Measurements from ENCODE around the gene CHRNA7. TPM values are rescaled to one million over a fixed set of nuclear protein-coding genes. Genes with fewer than 3 reads are reported as not detected.

Gene CHRNA7
- total and polyA plus RNA-seq, 9 of the 15 experiments (the other 6 are each of a cell fraction or from before 2014, with no cell fraction given): 0.04 TPM; not detected in 8

DNA sequence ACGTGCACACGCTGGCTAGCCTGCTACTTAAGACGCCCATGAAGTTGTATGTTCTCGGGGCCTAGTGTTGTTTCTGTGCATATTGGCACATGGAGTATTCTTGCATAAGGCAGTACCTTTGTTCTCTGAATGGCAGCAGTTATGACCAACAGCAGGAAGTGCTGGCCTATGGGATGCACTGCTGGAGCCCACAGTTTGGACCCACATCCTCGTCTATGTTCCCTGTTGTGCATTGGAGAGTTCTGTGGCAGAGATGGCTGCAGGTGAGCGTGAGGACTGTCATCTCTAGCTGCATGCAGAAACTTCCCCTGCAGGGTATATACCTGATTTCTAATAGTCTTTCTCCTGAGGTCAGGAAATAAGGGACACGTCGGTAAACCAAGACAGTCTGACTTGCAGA is 81.8 kb downstream of the CHRNA7 start:
- DNase-seq (ENCODE audit: extremely low read depth in 1 of 4, low spot score in 3 of 4) (no peak), FAIRE-seq (no peak), ATAC-seq (no peak)
- peaks cover 0 to 16% of the 10 kb centered on the region in 2 experiments; a peak in 2 of 5 replicates for H3K27me3 ChIP-seq (ENCODE audit: control insufficient read depth in 2 of 2, insufficient read depth in 2 of 2, low read length in 2 of 2)
- intact Hi-C loops (cut with micrococcal nuclease): no loop called here
- H2AFZ ChIP-seq (ENCODE audit: low read depth, low read length): no peak overlapping the region
- POLR2A ChIA-PET: no interaction called here
- CTCF ChIA-PET (ENCODE audit: low intra/inter-chr PET ratio): no interaction called here
- H3K4me2 ChIP-seq (ENCODE audit: insufficient read depth, low read length): no peak overlapping the region
- H3K9me3 ChIP-seq (replicated peaks; ENCODE audit: control insufficient read depth, insufficient read depth, low read depth, low read length): no peaks in the 10 kb centered on the region
- in situ Hi-C loops (cut with MboI): no loop called here
- no peaks in the 10 kb centered on the region for H4K20me1 ChIP-seq (replicated peaks; ENCODE audit: control insufficient read depth, insufficient read depth, low read length)
- H3K9me1 ChIP-seq (ENCODE audit: control insufficient read depth, insufficient read depth, low read length): no peaks in the 10 kb centered on the region
- H3K79me2 ChIP-seq (ENCODE audit: control insufficient read depth, insufficient read depth, low read length): no peaks in the 10 kb centered on the region
- H3K4me1 ChIP-seq (replicated peaks in 1 of 2; ENCODE audit: control insufficient read depth in 2 of 2, insufficient read depth in 2 of 2, low read length in 2 of 2): no peaks in the 10 kb centered on the region
- no peaks in the 10 kb centered on the region for H3K36me3 ChIP-seq (ENCODE audit: control insufficient read depth, insufficient read depth, low read length)
- H3K27ac ChIP-seq (ENCODE audit: extremely low read depth, low read depth, low read length): no peak overlapping the region
- H3K4me3 ChIP-seq: no peak overlapping the region
- WGBS (ENCODE audit: insufficient coverage, low coverage, missing lambda C conversion rate): 0% methylated on average over 8 of the region's 8 CpGs
- H3K9ac ChIP-seq (ENCODE audit: insufficient read depth in 1 of 2, low read depth in 2 of 2, low read length in 2 of 2): no peak overlapping the region
- no TSS peak for BruUV-seq (replicated peaks)
- no peak for TF ChIP-seq ZNF696 (CRISPR knock-in tag; conservative IDR thresholded peaks at IDR 0.05)
- no peak for TF ChIP-seq NFYB (IDR thresholded peaks at IDR 0.05; ENCODE audit: extremely low read depth, insufficient read length)
- TF ChIP-seq KLF1 (tag; IDR thresholded peaks at IDR 0.05): no peak
- TF ChIP-seq DNMT1 (IDR thresholded peaks at IDR 0.05): no peak
- no peak for TF ChIP-seq ZNF75A (CRISPR knock-in tag; IDR thresholded peaks at IDR 0.05)

DNA sequence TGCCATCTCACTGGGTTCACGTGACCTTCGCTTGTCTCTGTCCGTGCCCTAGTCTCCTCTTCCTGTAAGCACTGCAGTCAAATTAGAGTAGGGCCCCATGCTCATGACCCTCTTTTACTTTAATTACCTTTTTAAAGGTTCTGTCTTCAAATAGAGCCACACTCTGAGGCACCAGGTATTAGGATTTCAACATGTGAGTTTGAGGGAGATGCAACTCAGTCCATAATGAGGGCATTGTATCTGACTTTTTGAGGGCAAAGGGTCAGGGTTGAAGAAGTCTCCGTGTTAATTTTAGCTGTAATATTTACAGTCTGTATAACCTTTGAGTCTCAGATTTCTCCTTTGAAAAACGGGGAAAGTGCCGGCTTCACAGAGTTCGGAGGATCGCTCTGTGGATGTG is 82.9 kb downstream of the CHRNA7 start:
- DNase-seq (ENCODE audit: extremely low read depth in 1 of 4, low spot score in 3 of 4) (no peak), FAIRE-seq (no peak), ATAC-seq (no peak)
- Histone ChIP-seq H3K9ac (ENCODE audit: insufficient read depth in 1 of 2, low read depth in 2 of 2, low read length in 2 of 2) (no peak overlapping the region), H3K4me3 (no peak overlapping the region), H3K27ac (ENCODE audit: extremely low read depth, low read depth, low read length) (no peak overlapping the region), H4K20me1 (replicated peaks; ENCODE audit: control insufficient read depth, insufficient read depth, low read length) (no peaks in the 10 kb centered on the region), H3K9me1 (ENCODE audit: control insufficient read depth, insufficient read depth, low read length) (no peaks in the 10 kb centered on the region), H3K4me1 (replicated peaks in 1 of 2; ENCODE audit: control insufficient read depth in 2 of 2, insufficient read depth in 2 of 2, low read length in 2 of 2) (no peaks in the 10 kb centered on the region), H3K9me3 (replicated peaks; ENCODE audit: control insufficient read depth, insufficient read depth, low read depth, low read length) (no peaks in the 10 kb centered on the region), H3K4me2 (ENCODE audit: insufficient read depth, low read length) (no peak overlapping the region), H3K79me2 (ENCODE audit: control insufficient read depth, insufficient read depth, low read length) (no peaks in the 10 kb centered on the region), H3K36me3 (ENCODE audit: control insufficient read depth, insufficient read depth, low read length) (no peaks in the 10 kb centered on the region), H2AFZ (ENCODE audit: low read depth, low read length) (no peak overlapping the region), H3K27me3 (ENCODE audit: control insufficient read depth in 2 of 2, insufficient read depth in 2 of 2, low read length in 2 of 2) (peaks cover 0 to 21% of the 10 kb centered on the region in 2 experiments; a peak in 2 of 5 replicates)
- intact Hi-C loops (cut with micrococcal nuclease) (no loop called here), in situ Hi-C loops (cut with MboI) (no loop called here)
- WGBS (ENCODE audit: insufficient coverage, low coverage, missing lambda C conversion rate): 0% methylated on average over 8 of the region's 8 CpGs
- ChIA-PET POLR2A (no interaction called here), CTCF (ENCODE audit: low intra/inter-chr PET ratio) (no interaction called here)
- BruUV-seq (replicated peaks): no TSS peak
- TF ChIP-seq ZNF175 (CRISPR knock-in tag; IDR thresholded peaks at IDR 0.05; ENCODE audit: low read depth) (no peak), SUPT5H (IDR thresholded peaks at IDR 0.05) (no peak), ZNF79 (CRISPR knock-in tag; IDR thresholded peaks at IDR 0.05; ENCODE audit: low read depth) (no peak), NFXL1 (CRISPR knock-in tag; IDR thresholded peaks at IDR 0.05) (no peak), ESRRB (CRISPR knock-in tag; IDR thresholded peaks at IDR 0.05; ENCODE audit: borderline replicate concordance) (no peak), POLR2AphosphoS5 (IDR thresholded peaks at IDR 0.05; ENCODE audit: control insufficient read depth, insufficient read depth, low read depth, low read length) (no peak), PPARD (CRISPR knock-in tag; IDR thresholded peaks at IDR 0.05) (no peak), ZNF785 (CRISPR knock-in tag; IDR thresholded peaks at IDR 0.05) (no peak), TAF15 (IDR thresholded peaks at IDR 0.05; ENCODE audit: low read depth, low read length) (no peak)
- TF ChIP-seq, protein P1, sequence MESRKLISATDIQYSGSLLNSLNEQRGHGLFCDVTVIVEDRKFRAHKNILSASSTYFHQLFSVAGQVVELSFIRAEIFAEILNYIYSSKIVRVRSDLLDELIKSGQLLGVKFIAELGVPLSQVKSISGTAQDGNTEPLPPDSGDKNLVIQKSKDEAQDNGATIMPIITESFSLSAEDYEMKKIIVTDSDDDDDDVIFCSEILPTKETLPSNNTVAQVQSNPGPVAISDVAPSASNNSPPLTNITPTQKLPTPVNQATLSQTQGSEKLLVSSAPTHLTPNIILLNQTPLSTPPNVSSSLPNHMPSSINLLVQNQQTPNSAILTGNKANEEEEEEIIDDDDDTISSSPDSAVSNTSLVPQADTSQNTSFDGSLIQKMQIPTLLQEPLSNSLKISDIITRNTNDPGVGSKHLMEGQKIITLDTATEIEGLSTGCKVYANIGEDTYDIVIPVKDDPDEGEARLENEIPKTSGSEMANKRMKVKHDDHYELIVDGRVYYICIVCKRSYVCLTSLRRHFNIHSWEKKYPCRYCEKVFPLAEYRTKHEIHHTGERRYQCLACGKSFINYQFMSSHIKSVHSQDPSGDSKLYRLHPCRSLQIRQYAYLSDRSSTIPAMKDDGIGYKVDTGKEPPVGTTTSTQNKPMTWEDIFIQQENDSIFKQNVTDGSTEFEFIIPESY (CRISPR knock-in tag; IDR thresholded peaks at IDR 0.05): no peak
- TF ChIP-seq, protein P2, sequence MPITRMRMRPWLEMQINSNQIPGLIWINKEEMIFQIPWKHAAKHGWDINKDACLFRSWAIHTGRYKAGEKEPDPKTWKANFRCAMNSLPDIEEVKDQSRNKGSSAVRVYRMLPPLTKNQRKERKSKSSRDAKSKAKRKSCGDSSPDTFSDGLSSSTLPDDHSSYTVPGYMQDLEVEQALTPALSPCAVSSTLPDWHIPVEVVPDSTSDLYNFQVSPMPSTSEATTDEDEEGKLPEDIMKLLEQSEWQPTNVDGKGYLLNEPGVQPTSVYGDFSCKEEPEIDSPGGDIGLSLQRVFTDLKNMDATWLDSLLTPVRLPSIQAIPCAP (CRISPR knock-in tag; IDR thresholded peaks at IDR 0.05; ENCODE audit: borderline replicate concordance): no peak

All from K562 (cell line).